Adrenal gland (tissue), 5 donors: ENCODE data around the gene UHMK1.

Source experiments
- CTCF ChIP-seq, 6 experiments: fragments of 450-650 bp in 4 of 6; fragments of 200-600 bp in 2 of 6; sonication (generic) in 1 of 6; IDR thresholded peaks; 1 replicate in 5 of 6; 2 replicates in 1 of 6; pipeline versions ENCODE4 v1.5.1 to v1.8.0; 2016 to 2021; ENCODE audit warnings: antibody characterized with exemption in 6 of 6, mild to moderate bottlenecking in 2 of 6, moderate library complexity in 1 of 6
- POLR2A ChIP-seq, 2 donors: fragments of 450-650 bp; IDR thresholded peaks; one replicate each; pipeline ENCODE4 v1.6.1; 2017; ENCODE audit warnings: antibody characterized with exemption in 2 of 2, mild to moderate bottlenecking in 2 of 2, moderate library complexity in 1 of 2
- donor health status: DM: no; HTN: no; CAD: no.

- TF ChIP-seq CTCF (IDR thresholded peaks at IDR 0.05) (no peak), POLR2A (IDR thresholded peaks at IDR 0.05) (no peak)
Measured at GRCh38 chr1:162466797-162467196, 30.8 kb upstream of the UHMK1 start.
